ENCODE data around the gene SYCP2L. TPM values are rescaled to one million over a fixed set of nuclear protein-coding genes. Genes with fewer than 3 reads are reported as not detected.

The SYCP2L gene
- total RNA-seq, 1 donor from 2014 or later: 12.5 TPM

DNA sequence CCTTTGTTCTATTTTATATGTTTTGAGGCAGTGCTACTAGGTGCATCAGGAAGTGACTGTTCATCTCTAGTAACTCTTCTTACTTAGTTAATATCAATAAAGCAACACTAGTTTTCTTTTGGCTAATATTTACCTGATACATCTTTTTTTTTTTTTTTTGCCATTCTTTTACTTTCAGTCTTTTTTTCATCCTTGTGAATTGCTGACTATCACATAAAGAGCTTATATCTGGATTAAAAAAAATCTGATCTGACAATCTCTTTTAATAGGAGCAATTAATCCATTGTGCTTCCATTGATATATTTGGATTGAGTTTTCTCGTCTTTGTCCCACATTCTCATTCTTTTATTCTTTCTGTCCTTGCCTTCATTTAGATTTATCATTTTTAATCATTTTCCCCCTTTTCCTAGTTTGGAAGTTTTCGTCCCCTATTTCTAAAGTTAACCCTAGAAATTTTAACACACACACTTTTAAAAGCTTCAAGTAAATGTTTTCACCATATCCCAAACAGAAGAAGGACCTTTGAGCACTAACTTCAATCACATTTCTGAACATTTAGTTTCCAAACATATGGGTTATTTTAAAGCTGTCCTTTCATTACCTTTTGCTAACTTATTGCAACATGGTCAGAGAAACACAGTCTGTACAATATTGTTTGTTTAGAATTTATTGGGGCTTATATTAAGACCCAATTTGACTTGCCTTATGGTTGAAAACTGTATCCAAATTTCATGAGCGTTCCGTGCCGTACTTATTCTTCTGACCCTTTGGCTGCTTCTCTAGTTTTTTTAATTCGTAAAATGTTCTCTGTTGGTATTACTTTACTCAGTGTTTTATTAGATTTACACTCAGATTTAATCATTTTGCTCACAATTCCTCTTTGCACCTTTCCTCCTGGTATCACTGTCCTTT lies 63.0 kb downstream of the SYCP2L start:
- Histone ChIP-seq H3K4me1 (no peaks in the 10 kb centered on the region), H3K4me2 (no peak overlapping the region), H3K79me2 (ENCODE audit: low read depth) (no peaks in the 10 kb centered on the region), H3K27ac (no peak overlapping the region), H2AFZ (replicated peaks) (no peak overlapping the region), H3K27me3 (no peaks in the 10 kb centered on the region), H4K20me1 (ENCODE audit: low read depth) (no peaks in the 10 kb centered on the region), H3K9me3 (ENCODE audit: low read depth) (no peaks in the 10 kb centered on the region), H3F3A (ENCODE audit: low read depth) (no peaks in the 10 kb centered on the region), H3K36me3 (no peaks in the 10 kb centered on the region), H3K4me3 (no peak overlapping the region), H3K9ac (no peak overlapping the region)
- H3K4me1 Mint-ChIP-seq: no peaks in the 10 kb centered on the region
- H3K9me3 Mint-ChIP-seq: no peaks in the 10 kb centered on the region
- no peak for DNase-seq (ENCODE audit: low spot score)
- TF ChIP-seq EZH2phosphoT487 (IDR thresholded peaks at IDR 0.05) (no peak), EZH2 (IDR thresholded peaks at IDR 0.05) (no peak)
- TF ChIP-seq, protein P1, sequence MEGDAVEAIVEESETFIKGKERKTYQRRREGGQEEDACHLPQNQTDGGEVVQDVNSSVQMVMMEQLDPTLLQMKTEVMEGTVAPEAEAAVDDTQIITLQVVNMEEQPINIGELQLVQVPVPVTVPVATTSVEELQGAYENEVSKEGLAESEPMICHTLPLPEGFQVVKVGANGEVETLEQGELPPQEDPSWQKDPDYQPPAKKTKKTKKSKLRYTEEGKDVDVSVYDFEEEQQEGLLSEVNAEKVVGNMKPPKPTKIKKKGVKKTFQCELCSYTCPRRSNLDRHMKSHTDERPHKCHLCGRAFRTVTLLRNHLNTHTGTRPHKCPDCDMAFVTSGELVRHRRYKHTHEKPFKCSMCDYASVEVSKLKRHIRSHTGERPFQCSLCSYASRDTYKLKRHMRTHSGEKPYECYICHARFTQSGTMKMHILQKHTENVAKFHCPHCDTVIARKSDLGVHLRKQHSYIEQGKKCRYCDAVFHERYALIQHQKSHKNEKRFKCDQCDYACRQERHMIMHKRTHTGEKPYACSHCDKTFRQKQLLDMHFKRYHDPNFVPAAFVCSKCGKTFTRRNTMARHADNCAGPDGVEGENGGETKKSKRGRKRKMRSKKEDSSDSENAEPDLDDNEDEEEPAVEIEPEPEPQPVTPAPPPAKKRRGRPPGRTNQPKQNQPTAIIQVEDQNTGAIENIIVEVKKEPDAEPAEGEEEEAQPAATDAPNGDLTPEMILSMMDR (IDR thresholded peaks at IDR 0.05): no peak
- peaks cover 2% of the 10 kb centered on the region for H3K27me3 Mint-ChIP-seq (ENCODE audit: insufficient read depth, low read depth)
- no peak overlapping the region for H3K27ac Mint-ChIP-seq
- no peak overlapping the region for H3K4me3 Mint-ChIP-seq
- H3K36me3 Mint-ChIP-seq: no peaks in the 10 kb centered on the region

DNA sequence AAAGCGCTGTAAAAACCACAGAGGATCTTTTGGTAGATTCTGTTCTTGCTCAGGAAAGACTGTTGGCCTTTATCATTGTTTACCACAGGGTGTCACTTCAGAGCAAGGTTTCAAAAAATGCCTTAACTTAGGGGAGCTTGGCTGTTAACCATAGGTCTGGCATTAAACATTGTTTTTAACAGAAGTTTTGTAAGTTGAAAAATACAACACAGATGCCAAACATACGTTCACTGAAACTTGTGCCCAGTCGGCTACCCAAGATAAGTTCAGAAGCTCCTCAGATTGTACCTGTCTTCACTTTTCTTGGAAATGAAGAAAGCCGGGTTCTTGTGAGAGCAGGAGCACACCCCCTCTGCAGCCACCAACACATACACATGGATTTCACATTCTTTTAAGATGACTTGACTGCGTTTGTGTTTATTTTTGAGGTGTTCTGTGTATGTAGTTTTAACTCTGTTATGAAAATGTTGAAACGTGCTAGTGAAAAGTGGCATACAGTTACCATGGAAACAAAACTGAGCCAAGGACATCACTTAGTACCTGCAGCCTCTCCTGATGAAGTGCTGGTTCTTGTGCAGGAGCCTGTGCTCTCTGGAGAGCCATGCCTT lies 64.9 kb downstream of the SYCP2L start:
- Histone ChIP-seq H3K4me2 (no peak overlapping the region), H3K9ac (no peak overlapping the region), H3K4me1 (no peaks in the 10 kb centered on the region), H3K27ac (no peak overlapping the region), H3K27me3 (no peaks in the 10 kb centered on the region), H2AFZ (replicated peaks) (no peak overlapping the region), H3K36me3 (no peaks in the 10 kb centered on the region), H3K79me2 (ENCODE audit: low read depth) (no peaks in the 10 kb centered on the region), H3F3A (ENCODE audit: low read depth) (no peaks in the 10 kb centered on the region), H3K4me3 (no peak overlapping the region), H4K20me1 (ENCODE audit: low read depth) (no peaks in the 10 kb centered on the region), H3K9me3 (ENCODE audit: low read depth) (no peaks in the 10 kb centered on the region)
- no peaks in the 10 kb centered on the region for H3K36me3 Mint-ChIP-seq
- DNase-seq (ENCODE audit: low spot score): peak; percentile 47
- H3K9me3 Mint-ChIP-seq: no peaks in the 10 kb centered on the region
- no peak overlapping the region for H3K27ac Mint-ChIP-seq
- H3K27me3 Mint-ChIP-seq (ENCODE audit: insufficient read depth, low read depth): peaks cover 2% of the 10 kb centered on the region
- H3K4me1 Mint-ChIP-seq: no peaks in the 10 kb centered on the region
- TF ChIP-seq EZH2 (IDR thresholded peaks at IDR 0.05): no peak
- TF ChIP-seq, protein P1 (IDR thresholded peaks at IDR 0.05): peak; percentile 65
- H3K4me3 Mint-ChIP-seq: no peak overlapping the region

DNA sequence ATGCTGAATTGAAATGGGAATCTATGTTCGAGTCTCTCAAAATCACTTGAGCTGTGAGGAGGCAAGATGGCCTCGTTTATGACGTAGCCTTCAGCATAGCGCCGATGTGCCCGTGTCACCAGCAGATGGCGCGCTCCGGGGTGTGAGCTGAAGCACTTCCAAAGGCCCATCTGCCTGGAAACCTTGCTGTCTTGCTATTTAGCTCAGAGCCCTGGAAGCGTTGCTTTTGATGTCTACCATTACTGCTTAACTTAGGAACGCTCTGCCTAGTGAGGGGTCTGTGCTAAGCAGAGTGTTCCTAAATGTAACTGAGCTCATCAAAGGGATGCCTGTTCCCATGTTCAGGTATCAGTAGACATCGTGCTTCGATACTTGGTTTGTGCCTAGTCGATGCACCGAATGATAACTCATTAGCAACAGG lies 67.7 kb downstream of the SYCP2L start:
- H3K9me3 Mint-ChIP-seq: no peaks in the 10 kb centered on the region
- no peak overlapping the region for H3K27ac ChIP-seq
- no peaks in the 10 kb centered on the region for H3K27me3 ChIP-seq
- no peaks in the 10 kb centered on the region for H3K79me2 ChIP-seq (ENCODE audit: low read depth)
- H3K9me3 ChIP-seq (ENCODE audit: low read depth): no peaks in the 10 kb centered on the region
- no peak overlapping the region for H3K4me3 Mint-ChIP-seq
- H3K4me3 ChIP-seq: no peak overlapping the region
- TF ChIP-seq, protein P1 (IDR thresholded peaks at IDR 0.05): peak; percentile 94
- no peak for TF ChIP-seq EZH2phosphoT487 (IDR thresholded peaks at IDR 0.05)
- peak; percentile 91 for DNase-seq (ENCODE audit: low spot score)
- no peak overlapping the region for H3K27ac Mint-ChIP-seq
- no peak overlapping the region for H3K4me2 ChIP-seq
- no peaks in the 10 kb centered on the region for H3F3A ChIP-seq (ENCODE audit: low read depth)
- peaks cover 2% of the 10 kb centered on the region for H3K27me3 Mint-ChIP-seq (ENCODE audit: insufficient read depth, low read depth)
- no peaks in the 10 kb centered on the region for H3K4me1 ChIP-seq
- H4K20me1 ChIP-seq (ENCODE audit: low read depth): no peaks in the 10 kb centered on the region
- no peaks in the 10 kb centered on the region for H3K4me1 Mint-ChIP-seq
- no peaks in the 10 kb centered on the region for H3K36me3 ChIP-seq
- H3K9ac ChIP-seq: no peak overlapping the region
- no peaks in the 10 kb centered on the region for H3K36me3 Mint-ChIP-seq
- peak overlapping the region; percentile 66 for H2AFZ ChIP-seq (replicated peaks)

All from neural progenitor cell (in vitro differentiated cells).